HG03060 (cell line): ENCODE measurements around the gene CSMD2.

Experiments used
- ATAC-seq: cut with Tn5 transposase; IDR thresholded peaks from one replicate; pipeline ENCODE4 v1.9.1; 2021; ENCODE audit warnings: low read depth, moderate number of reproducible peaks; ENCODE audit not compliant: unreplicated experiment

CSMD2 gene

DNA sequence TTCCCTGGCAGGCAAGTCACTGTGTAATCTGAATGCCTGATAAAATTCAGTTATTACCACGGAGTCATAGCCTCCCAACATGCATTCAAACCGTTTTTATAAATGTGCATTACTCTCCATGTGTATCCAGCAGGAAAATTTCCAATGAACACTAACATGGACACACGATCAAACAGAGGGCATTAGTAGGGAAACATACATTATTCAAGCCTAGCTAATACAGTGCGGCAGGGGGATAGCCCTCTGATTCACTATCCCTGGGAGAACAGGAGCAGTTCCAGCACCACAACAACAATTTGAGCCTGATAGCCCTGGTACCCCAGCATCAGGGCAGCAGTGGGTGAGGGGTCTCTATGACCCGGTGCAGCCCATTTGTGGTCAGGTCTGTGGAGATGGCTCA is 337.0 kb downstream of the CSMD2 start:
- ATAC-seq: no peak

DNA sequence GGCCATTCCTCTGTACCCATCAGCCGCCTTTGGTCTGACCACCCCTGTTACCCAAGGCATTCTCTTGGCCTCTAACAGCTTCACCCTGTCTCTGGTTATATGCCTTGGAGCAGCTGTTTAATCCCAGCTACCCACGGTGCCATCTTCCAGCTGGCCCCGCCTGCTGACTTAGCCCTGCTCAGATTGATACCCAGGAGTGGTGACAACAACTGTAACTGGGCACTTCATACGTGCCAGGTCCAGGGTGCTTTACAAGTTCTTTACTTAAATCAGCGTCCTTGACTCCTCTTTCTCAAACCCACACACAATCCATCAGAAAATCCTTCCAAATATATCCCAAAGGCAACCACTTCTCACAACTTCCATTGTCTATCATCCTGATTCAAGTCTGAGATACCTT is 338.3 kb downstream of the CSMD2 start:
- ATAC-seq: no peak

DNA sequence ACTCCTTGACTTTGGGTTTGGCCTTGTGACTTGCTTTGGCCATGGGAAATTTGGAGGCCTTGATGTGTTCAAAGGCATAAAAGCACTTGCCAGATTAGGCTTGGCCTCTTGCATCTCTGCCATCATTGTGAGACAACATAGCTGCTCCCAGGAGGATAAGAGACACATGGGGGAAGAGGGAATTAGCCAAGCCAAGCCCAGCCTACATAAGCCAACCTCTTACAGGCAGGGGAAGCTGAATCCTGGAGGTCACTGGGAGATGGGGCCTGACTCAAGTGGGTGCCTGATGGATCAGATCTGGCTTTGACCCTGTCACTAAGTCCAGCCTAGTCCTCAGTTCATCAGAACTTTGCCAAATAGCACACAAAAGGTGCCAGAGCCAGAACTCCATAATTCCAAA is 338.7 kb downstream of the CSMD2 start:
- ATAC-seq: no peak

DNA sequence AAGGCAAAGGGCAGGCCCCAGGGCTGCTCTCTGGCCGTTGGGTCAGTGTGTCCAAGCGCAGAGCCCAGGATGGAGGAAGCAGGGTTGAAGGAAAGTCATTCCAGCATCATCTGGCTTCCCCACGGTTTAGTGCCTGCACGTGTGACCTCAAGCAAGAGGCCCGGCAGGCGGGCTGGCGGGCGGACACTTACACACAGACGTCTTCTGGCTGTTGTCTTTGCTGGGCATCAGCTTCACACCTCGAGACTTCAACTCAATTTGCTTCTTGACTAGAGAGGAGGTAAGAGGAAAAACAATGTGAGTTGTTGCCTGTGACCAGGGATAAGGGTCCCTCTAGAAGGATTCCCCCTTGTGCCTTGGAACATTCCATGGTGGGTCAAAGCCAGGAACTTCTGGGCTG is 339.5 kb downstream of the CSMD2 start:
- ATAC-seq: no peak

DNA sequence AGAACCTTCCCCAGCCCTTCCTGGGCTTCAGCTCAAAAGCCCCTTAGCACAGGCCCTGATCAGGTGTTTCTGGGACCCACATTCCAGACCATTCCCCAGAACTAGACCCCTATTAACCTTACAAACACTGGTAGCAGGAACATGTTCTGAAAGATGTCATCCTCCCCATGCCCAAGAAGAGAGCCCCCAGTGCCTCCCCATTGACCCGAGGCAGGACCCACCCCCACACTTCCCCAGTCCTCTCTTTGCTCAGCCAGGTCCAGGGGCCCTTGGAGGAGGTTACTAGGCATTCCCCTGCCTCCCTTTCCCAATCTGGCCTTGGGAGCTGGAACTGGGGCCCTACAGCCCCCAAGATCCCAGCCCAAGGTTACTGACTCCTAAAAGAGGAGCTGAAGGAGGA is 340.1 kb downstream of the CSMD2 start:
- no peak for ATAC-seq

DNA sequence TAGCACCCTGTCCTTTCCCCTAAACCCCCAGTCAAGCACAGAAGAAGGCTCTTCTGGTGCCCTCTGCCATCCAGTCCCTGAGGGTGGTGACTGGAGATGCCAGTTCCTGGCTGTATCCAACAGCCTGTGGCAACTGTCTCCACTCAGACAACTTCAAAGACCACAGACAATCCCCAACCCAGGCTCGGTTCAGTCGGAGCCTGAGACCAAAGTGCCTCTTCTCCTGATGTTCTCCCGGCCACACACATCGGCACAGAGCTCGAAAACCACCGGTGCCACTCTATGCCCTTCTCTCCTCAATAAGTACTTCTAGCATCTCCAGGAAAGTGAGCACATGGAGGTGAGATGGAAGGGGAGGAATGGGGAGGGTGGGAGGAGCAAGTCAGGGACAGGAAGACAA is 340.7 kb downstream of the CSMD2 start:
- no peak for ATAC-seq

DNA sequence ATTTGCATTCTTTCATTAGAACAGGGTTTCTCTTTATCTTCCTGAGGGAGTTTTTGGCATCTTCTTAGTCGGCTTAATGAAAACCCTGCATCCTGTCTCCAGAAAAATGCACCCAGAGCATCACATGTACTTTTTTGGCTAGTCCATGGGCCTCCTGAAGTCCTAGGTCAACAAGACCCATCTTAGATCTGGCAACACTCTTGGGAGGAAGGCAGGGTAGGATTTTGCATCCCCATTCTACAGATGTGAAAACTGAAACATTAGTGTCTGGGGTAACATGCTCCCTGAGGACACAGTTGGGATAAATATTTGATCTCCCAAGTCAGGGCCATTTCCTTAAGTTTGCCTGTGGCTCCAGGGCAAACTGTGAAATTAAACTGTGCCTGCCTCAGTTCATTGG is 341.2 kb downstream of the CSMD2 start:
- no peak for ATAC-seq

DNA sequence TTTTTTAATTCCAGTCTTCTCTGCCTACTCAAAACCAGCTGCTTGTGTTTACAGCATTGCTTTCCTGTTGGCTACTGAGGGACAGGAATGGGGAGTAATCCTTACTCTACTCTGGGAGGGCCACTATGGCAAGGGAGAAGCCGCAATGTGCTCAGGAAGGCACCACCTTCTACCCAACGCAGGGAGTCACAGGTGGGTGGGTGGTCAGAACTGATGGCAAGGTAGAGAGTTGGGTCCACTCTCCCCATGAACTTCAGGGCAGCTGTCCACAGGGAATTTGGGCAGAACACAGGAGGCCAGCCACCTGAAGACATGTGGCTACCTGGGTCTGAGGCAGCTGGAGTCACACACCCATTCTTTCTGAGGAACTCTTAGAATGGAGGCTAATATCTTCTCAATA is 341.6 kb downstream of the CSMD2 start:
- no peak for ATAC-seq

DNA sequence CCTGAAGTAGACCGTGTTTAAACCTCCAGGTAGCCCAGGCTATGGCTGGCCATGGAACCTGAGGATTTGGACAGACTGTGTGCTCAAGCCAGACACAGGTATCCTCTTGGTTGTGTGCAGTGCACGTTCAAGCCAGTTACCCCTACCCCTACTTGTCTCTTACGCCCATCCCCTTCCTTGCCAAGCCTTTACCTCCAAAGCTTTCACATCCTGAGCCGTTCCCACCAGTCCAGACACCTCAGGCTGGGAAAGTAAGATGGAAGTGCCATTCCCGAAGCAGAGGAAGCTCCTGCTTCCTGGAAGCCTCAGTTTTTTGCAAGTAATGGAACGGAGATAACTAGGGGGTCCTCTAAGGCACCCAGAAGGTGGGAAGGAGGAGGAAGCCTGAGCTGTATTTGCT is 342.6 kb downstream of the CSMD2 start:
- ATAC-seq: no peak

DNA sequence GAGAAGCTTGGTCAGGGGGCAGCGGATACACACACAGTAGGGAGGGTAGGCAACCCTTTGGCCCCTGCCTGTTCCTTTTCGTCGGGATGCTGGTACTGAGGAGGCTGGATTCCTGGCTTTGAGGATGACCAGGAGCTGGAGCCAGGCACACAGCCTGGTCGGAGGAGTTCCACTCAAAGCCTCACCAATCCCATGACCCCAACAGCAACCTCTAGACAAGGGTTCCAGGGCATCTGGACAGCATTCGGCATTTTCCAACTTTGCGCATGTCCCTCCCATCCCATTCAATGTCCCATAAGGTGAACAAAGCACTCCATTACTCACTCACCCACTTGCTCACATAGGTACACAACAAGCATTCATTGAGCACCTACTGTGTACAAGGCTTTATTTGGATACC is 343.7 kb downstream of the CSMD2 start:
- no peak for ATAC-seq

DNA sequence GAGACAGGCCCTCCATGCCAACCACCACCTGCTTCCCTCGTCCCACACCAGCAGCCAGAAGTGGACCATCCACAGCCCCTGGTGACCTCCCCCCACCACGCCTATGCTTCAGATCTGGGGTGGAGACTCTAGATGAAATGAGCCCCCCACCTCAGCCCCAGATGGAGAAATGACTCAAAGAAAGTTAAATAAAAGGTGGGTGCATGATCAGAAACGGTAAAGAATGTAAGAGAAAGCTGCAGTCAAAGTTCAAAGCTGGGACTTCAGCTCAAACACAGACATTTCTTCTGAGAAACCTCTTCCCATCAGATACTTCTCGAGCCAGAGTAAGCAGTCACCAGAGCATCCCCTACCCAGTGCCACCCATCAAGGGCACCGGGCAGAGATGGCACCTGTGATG is 344.2 kb downstream of the CSMD2 start:
- ATAC-seq: no peak

DNA sequence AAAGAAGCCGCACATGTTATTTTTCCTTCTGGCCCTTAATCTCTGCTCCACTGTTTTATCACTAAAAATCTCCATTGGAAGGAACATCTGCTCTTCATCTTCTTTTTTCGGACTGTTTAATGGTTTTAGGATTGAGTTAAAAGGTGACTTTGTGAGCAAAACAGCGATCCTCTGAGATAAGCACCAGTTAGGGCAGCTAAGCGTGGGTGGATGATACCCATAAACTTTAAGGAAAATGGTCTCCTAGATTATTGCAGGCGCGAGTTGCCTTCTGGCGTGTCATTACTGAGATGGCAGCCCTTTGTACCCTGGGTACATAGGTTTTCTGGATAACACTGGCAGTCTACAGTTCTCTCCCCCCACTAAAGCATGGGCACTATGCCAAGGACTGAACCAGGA is 345.1 kb downstream of the CSMD2 start:
- ATAC-seq: no peak

DNA sequence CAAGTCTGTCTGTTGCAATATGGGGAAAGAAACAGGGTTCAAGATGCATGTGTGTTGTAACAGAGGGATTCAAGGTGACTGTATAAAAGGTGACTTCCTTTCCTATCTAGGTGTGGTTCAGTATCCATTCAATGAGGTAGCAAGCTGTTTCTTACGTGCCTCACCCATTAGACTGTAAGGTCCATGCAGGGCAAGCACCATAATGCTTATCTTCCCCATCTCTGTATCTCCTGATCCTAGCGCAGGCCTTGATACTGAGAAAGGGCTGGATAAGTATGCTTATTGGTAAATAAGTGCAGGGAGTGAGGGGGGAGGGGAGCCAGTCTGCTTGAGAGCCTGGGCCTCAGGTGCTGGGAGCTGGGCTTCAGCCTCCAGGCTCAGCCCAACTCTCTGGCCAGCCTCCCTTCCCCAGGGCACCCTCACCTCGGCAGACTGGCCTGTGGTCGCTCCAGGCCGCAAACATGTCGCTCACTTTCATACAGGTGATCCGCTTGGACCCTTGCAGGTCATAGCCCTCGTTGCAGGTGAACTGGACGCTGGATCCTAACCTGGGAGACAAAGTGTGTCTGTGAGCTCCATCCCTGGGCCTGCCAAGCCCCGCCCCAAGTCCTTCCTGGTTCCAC is 345.6 kb downstream of the CSMD2 start:
- ATAC-seq: no peak

DNA sequence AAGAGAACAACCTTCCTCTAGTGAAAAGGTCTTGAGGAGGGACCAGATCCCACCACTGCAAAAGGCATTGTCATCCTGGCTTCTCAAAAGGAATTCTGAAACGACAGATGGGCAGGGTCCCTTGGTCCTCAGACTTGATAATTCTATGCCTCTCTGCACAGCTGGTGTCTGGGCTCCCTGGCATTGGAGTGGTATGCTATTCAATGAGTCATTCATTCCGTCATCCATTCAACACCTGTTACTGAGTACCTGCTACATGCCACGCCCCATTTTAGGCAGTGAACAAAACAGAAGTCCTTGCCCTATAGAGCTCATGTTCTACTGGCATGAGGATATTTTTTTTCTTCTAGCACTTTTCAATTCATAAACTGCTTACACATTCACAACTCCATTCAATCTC is 347.0 kb downstream of the CSMD2 start:
- no peak for ATAC-seq

DNA sequence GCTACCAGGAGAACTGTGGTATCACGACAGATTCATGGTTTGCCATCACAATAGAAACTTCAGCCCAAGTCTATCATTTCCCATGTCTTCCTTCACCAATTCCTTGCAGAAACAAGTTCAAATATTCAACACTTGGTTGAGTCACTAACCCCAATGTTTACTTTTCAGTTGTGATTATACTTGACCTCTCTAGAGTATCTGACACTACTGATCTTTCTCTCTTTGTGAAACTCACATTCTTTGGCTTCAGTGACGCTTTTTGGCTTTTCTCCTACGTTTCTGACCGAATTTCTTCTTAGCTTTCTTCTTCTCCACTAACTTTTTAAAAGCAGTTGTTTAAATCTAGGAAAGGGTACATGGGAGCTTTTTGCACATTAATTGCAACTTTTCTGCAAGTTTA is 350.0 kb downstream of the CSMD2 start:
- ATAC-seq: no peak

DNA sequence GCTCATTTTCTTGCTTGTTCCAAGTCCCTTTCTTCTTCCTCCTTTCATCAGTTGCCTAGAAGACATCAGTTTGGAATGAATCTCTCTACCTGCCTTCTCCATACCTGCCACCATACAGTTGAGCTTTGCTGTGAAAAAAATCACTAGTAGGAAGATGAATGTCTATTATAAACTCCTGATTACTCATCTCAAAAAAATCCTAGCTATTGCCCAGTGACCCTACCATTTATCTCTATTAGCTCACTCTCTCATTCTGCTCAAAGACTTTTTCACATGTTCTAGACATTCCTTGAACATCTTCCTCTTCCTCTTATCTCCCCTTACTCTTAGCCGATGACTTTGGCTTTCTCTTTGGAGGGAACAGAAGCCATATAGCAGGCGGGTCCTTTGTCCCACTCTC is 350.9 kb downstream of the CSMD2 start:
- ATAC-seq: no peak

DNA sequence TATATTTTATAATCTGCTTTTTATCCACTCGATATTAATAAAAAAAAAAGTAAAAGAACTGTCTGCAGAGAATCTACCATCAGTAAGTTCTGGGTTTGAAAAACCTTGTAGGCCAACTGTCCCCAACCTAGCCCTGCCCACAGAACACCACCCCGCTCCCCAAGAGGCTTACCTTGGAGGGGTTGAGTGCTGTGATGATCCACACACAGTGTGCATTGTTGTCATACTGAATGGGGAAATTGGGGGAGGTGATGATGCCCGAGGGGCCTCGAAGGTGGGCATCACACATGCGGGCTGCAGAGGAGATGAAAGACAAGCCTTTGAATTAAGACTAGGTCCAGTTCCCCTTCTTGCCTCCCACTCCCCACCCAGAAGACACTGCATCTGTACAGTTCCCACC is 354.5 kb downstream of the CSMD2 start:
- ATAC-seq: no peak

DNA sequence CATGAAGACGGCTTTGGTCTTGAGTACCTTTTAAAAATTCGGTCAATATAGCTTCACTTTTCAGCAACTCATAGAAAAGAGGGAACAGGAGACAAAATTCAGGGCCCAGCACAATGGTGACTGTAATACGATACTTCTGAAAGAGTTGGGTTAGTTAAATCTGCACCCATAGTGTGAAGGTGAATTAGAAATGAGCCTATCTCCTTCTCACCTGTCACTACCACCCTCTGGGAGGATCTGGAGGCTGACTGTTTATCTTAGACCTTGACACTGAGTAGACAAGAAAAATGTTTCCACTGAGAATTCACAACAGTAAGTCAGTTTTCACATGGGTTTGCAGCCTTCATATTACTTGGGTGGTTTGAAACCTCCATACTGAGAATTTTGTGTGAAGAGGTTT is 359.0 kb downstream of the CSMD2 start:
- no peak for ATAC-seq

DNA sequence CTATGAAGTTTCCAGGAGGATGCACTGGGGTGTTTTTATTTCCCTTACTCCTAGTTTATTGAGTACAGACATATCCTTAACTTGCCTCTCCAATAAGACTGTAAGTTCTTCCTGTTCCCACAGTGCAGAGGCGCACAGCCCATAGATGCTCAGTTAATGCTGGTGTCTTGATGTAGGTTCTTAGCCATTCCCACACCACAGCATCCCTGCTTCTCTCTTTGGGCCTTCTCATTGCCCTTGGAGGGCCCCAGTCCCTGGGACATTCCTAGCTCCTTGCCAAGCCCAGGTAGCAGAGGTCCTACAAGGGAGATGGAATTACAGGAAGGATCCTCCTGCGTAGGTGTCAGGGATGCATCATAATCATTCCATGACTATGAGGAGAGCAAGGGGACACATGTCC is 362.8 kb downstream of the CSMD2 start:
- ATAC-seq: no peak

DNA sequence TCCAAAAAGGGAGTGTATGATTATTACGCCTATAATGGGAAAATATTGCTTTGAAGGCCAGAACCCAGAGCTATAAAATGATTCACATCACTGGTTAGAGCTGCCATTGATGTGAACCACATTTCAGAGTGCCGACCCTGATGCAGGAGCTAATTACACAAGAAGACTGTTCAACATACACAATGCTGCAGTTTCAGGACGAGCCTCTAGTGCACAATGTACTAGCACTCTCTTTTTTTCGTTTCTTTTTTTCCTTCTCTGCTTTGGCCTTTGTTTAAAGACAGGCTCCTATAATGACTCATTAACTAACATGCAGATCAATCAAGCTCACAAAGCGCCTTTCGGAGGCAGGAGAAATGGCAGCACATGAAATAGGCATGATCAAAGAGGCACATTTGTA is 367.2 kb downstream of the CSMD2 start:
- no peak for ATAC-seq

DNA sequence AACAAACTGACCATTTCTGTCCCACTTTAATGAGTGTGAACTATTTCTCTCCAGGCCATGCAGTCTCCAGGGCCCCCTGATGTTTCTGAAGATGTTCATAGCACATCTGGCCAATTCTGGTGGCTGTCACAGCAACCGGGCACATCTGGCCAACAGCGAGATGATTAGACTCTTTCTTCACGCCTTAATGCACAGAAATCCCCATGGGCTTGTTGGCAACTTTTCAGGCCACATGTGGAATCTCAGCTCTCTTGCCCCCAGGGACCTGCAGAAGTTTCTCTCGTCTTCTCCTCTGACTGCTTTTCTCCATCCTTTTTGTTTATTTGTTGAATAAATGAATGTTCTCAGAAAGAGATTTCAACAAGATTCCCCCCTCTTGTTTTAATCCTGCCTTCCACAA is 372.4 kb downstream of the CSMD2 start:
- no peak for ATAC-seq

DNA sequence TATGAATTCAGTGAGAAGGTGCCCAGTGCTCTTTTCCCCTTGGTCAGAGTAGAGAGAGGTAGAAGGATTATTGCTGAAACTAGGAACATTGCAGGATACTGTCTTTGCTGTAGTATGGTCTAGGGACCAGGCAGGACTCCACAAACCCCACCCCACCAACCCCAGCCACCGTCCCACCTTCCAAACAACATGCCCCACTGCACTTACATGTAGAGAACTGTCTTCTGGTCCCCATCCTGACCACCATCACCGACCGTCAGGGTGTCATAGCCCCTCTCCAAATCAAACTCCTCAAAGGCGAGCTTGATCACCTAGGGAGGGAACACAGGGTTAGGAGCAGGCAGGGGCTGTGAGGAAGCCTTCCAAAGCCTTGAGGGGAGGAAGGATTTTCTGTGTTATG is 372.8 kb downstream of the CSMD2 start:
- no peak for ATAC-seq

DNA sequence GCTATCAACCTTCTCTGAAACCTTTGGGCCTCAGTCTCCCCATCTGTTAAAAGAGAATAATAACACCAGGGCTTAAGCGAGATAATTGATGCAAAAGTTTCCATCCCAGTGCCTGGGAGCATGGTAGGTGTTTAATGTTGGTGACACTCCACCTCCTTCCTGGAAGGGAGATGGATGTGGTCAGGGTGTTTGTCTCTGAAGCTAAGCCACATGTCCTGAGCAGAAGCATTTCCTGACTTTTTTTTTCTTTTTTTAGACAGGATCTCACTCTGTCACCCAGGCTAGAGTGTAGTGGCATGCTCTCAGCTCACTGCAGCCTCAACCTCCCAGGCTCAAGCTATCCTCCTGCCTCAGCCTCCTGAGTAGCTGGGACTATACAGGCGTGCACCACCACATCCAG is 373.8 kb downstream of the CSMD2 start:
- no peak for ATAC-seq
